Limb (tissue), 2 donors: ENCODE results near the gene CCDC188.

Experiments
- DNase-seq, 2 donors: peaks; one replicate each; pipeline ENCODE4 v3.0.0-alpha.2; 2016; ENCODE audit errors: extremely low spot score in 2 of 2

The CCDC188 gene

DNA sequence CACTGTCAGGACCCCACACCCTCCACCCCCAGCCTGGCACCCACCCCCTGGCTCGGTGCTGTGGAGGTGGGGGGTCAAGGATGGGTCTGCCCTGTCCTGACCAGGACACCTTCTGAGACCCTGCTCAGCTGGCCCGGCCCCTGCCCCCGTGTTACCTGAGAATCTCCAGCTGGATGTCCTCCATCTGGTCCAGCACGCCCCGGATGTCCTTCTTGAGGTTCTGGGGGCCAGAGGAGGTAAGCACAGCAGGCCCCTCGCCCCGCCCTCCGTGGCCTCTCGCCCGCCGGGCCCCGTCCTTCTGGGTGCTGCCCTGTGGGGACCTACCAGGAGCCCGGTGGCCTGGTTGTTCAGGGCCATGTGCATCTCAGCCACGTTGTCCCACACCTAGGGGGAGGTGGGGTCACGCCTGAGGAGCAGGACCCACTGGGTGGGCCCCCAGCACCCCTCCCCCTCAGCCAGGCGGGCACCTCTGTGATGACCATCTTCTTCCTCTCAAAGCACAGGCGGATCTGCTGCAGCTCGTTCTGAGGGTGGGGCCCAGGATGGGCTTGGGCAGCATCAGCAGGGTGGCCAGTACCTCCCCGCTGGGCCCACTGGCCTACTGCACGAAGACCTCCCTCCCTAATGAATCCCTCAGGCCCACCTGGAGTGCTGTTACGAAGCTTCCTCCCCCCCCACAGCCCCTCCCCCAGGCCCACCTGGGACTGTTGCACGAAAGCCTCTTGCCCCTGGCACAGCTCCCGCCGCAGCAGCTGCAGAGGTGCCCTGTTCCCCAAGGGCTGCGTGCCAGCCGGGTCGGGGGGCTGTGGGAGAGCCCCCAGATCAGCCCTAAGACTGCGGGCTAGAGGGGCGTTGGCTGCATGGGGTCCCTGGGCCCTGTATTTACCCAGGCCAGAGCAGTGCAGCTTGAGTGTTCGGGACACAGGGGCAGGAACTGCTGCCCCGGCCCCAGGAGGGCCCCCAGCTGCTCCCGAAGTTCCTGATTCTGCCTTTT is 1.3 kb downstream of the CCDC188 start:
- DNase-seq, result no peak

DNA sequence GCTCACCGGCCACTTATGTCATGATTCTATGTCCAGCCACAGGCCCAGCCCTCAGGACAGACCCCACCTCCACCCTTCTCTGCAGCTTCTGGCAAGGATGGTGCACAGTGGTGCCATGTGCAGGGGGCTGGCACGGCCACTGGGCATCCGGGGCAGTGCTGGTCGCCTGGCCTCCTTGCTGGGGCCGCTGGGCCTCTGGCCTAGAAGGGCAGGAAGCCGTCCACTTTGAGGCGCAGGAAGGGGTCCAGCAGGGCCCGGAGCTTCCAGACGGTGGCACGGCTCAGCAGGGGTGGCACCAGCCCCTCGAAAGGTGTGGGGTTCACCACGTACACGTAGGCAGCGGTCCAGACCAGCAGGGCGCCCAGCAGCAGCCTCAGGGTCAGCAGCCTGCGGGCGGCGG is 2.4 kb downstream of the CCDC188 start:
- no peak for DNase-seq

GRCh38 chr22:20147237-20147988 is 3.4 kb downstream of the CCDC188 start:
- no peak for DNase-seq

DNA sequence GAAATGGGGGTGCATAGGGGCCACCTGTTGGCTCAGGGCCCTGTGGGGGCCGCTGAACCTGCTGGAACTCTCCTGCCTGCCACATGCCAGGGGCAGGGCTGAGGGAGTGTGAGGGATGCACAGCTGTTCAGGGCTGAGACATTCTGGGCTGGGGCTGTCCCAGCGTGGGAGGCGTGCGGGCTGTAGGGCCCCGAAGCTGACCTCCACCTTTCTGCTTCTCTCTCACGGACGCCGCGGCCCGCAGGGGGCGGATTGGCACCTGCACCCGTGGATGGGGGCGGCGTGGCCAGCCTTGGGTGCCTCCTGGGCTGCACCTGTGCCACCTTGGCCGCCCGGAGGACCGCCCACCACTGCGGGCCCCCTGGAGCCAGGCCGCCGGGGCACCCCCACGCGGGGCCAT is 4.1 kb downstream of the CCDC188 start:
- no peak for DNase-seq

DNA sequence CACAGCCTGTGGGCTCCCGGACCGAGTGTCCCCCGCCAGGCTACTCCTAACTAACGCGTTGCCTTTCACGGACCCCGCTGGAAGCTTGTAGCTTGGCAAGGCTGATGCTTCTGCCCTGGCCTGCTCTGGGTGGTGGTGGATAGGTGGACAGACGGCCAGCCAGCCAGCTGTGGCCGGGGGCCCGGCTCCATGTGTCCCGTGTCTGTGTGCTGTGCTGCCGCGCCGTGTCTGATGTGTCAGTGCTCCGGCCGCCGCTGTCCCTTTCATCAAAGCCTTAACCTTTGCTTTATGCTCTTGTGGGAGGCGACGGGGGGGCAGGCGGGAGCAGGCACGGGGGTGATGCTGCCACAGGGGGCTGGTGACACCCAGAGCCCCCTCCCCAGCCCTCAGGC is 5.0 kb downstream of the CCDC188 start:
- no peak for DNase-seq

GRCh38 chr22:20145206-20145831 is 5.5 kb downstream of the CCDC188 start:
- no peak for DNase-seq

DNA sequence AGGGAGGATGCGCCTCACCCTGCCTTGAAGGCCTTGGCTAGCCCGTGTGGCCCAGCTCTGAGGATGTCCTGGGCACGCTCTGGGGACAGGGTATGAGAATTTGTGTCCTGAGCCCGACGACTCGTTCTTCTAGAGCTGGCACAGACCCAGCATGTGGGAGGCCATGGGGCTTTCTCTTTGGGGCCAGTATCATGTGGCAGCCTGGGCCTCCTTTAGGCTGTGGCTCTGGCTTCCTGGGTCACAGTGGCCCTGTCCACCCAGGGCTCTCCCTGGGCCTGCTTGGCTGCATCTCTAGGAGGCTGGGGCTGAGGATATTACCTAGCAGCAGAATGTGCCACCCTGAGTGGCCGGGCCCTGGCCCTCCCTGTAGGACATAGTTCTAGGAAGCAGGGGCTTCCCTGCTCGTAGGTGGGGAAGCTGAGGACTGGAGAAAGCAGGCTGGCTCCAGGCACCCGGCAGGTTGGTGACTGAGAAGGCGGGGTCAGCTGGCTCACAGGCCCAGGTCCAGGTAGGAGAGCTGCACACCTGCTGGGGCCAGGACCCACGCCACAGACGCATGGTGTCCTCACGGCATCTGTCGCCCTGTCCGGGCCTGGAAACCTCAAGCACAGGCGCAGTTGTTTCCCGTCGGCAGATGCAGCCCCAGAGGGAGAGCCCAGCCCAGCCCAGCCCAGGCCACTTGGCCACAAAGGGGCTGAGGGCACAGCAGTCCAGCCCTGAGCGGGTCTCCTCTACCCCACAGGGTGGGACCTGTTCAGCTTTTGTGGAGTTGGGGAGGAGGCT is 6.8 kb downstream of the CCDC188 start:
- DNase-seq, result no peak

DNA sequence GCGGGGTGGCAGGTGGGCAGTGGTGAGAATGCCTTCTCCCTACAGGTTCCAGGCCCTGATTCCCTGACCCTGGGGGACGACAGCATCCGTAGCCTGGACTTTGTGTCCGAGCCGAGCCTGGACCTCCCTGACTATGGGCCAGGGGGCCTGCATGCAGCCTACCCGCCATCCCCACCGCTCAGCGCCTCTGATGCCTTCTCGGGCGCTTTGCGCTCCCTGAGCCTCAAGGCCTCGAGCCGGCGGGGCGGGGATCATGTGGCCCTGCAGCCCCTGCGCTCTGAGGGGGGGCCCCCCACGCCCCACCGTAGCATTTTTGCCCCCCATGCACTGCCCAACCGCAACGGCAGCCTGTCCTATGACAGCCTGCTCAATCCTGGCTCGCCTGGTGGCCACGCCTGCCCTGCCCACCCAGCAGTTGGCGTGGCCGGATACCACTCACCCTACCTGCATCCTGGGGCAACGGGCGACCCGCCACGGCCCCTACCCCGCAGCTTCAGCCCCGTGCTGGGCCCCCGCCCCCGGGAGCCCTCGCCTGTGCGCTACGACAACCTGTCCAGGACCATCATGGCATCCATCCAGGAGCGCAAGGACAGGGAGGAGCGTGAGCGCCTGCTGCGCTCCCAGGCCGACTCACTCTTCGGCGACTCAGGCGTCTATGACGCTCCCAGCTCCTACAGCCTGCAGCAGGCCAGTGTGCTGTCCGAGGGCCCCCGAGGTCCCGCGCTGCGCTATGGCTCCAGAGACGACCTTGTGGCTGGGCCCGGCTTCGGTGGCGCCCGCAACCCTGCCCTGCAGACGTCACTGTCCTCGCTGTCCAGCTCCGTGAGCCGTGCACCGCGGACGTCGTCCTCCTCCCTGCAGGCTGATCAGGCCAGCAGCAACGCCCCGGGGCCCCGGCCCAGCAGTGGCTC is 7.9 kb downstream of the CCDC188 start:
- DNase-seq, result no peak

DNA sequence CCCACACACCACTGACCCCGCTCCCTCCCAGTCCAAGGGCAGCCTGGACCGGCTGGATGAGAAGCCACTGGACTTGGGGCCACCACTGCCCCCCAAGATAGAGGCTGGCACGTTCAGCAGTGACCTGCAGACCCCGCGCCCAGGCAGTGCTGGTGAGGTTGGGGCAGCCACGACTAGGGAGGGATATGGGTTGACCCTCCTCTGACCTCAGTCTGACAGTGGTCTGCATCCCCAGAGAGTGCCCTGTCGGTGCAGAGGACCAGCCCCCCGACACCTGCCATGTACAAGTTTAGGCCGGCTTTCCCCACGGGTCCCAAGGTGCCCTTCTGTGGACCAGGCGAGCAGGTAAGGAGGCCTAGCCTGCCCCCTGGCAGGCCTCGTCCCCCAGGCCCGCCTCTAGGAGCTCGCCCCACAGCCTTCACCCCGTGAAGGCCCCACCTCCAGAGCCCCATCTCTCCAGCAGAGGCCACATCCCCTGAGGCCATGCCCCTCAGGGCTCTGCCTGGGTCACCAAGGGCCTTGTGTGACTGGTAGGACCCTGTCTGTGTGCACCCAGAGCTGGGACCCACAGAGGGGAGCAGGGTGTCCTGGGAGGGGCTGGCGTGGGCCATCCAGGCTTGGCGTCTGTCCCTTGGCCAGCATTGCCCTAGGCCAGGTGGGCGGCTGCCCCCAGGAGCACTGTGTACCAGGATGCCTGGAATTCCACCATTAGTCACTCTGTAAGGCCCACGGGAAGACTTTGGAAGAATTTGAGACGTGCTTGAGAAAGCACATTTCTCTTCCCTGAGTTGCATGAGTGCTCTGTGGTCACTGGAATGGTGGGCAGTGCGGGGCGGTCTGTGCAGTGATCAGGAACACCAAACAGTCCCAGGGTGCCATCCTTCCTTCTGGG is 9.4 kb downstream of the CCDC188 start:
- DNase-seq, result no peak

DNA sequence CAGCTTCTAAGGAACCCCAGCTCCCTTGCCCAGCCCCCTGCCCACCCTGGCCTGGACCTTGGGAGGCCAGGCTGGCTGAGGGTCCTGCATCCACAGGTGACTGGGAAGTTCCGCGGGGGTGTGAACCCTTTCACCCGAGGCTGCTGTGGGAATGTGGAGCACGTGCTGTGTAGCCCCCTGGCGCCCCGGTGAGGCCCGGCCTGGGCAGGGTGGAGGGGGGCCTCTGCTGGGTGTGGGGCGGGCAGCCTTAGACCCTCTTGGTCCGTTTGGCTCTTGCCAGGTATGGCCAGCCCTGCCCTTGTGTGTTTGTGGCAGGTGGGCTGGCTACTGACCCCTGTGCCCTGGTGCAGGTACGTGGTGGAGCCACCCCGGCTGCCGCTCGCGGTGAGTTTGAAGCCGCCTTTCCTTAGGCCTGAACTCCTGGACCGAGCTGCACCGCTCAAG is 10.3 kb downstream of the CCDC188 start:
- no peak for DNase-seq

- no peak for DNase-seq
These were observed 10.8 kb downstream of the CCDC188 start for GRCh38 chr22:20140107-20140445.

GRCh38 chr22:20139391-20140106 is 11.3 kb downstream of the CCDC188 start:
- DNase-seq, result no peak

DNA sequence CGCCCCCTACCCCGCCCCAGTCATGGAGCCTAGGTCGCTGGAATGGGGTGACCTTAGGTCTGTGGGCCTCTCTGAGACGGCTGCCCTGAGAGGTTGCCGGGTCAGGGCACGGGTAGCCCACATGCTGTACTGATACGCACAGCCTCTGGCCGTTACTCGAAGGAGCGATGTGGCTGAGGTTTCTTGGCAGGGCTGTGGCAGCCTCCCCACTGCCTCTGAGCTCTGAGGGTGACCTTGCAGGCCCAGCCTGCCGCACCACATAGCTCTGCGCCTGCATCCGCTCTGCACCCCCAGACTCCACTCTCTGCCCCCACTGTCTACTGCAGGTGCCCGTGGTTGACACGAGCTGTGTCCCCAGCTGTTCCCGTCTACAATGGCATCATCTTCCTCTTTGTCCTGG is 12.0 kb downstream of the CCDC188 start:
- DNase-seq, result no peak

GRCh38 chr22:20138417-20138738 is 12.5 kb downstream of the CCDC188 start:
- DNase-seq, result no peak

- no peak for DNase-seq
These were observed 13.0 kb downstream of the CCDC188 start for GRCh38 chr22:20137671-20138416.

DNA sequence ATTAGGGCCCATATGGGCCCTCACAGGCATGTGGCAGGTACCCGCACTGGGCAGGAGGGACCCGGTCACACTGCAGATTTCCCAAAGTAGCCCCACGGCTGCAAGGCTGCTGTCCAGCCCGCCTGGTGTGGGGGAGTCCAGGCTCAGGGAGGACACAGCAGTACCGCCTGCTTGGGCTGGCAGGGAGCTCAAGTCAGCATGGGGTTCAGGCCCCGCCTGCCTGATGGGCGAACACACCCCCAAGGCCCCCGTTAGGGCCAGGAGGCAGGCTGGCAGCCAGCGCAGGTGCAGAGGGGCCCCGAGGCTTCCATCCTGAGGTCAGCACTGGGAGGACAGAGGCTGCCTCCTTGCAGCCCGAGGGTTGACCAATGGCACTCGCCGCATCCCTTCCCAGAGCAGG is 13.7 kb downstream of the CCDC188 start:
- no peak for DNase-seq

GRCh38 chr22:20136603-20136873 is 14.3 kb downstream of the CCDC188 start:
- no peak for DNase-seq
